B cell (primary cell): ENCODE results near the gene NPHS1.

Experiments
- CTCF ChIP-seq: fragments of 200-600 bp; IDR thresholded peaks from one replicate; pipeline ENCODE4 v1.8.0; 2022; ENCODE audit warnings: antibody characterized with exemption, mild to moderate bottlenecking
- EZH2 ChIP-seq: IDR thresholded peaks from 2 replicates; pipeline ENCODE4 v1.6.1; 2012; ENCODE audit warnings: borderline replicate concordance, low read depth, mild to moderate bottlenecking, moderate library complexity, low read length; ENCODE audit not compliant: insufficient read depth, poor library complexity, severe bottlenecking

GRCh38 chr19:35796645-35797542 lies 55.4 kb downstream of the NPHS1 start:
- TF ChIP-seq CTCF (no peak), EZH2 (no peak)
